ENCODE measurements around the gene TSPAN15.

The TSPAN15 gene

GRCh38 chr10:69475433-69475830 lies 24.2 kb downstream of the TSPAN15 start:
- ChIA-PET POLR2A (no interaction called here), CTCF (no interaction called here)
- TF ChIP-seq BCL11B (tag by site-specific recombination; IDR thresholded peaks at IDR 0.05; ENCODE audit: low read depth) (no peak), ZNF394 (tag by site-specific recombination; IDR thresholded peaks at IDR 0.05; ENCODE audit: borderline replicate concordance) (no peak), ZNF175 (tag by site-specific recombination; IDR thresholded peaks at IDR 0.05) (no peak), ZBTB1 (tag by site-specific recombination; IDR thresholded peaks at IDR 0.05) (no peak)
- H3K9me3 ChIP-seq (ENCODE audit: control insufficient read depth, insufficient read depth, low read depth, low read length), result no peaks in the 10 kb centered on the region
- H3K27ac ChIP-seq (ENCODE audit: extremely low read depth, low read depth, low read length), result no peak overlapping the region
- no peaks in the 10 kb centered on the region for H3K36me3 ChIP-seq (ENCODE audit: control insufficient read depth in 2 of 2, insufficient read depth in 1 of 2, low read length in 2 of 2)
- H3K4me3 ChIP-seq (ENCODE audit: low read depth, low read length), result no peak overlapping the region
- no peaks in the 10 kb centered on the region for H3K4me1 ChIP-seq (ENCODE audit: control insufficient read depth, insufficient read depth, low read length)

GRCh38 chr10:69477968-69478597 lies 26.8 kb downstream of the TSPAN15 start:
- CTCF ChIA-PET, result no interaction called here
- no peak for TF ChIP-seq ZFP41 (tag by site-specific recombination; IDR thresholded peaks at IDR 0.05; ENCODE audit: borderline replicate concordance)
- no peak for TF ChIP-seq ZNF558 (tag by site-specific recombination; IDR thresholded peaks at IDR 0.05)
- no peak for TF ChIP-seq ZNF23 (tag by site-specific recombination; IDR thresholded peaks at IDR 0.05; ENCODE audit: borderline replicate concordance)
- no peak for TF ChIP-seq ZNF561 (tag by site-specific recombination; IDR thresholded peaks at IDR 0.05; ENCODE audit: borderline replicate concordance)
- TF ChIP-seq, protein P1, sequence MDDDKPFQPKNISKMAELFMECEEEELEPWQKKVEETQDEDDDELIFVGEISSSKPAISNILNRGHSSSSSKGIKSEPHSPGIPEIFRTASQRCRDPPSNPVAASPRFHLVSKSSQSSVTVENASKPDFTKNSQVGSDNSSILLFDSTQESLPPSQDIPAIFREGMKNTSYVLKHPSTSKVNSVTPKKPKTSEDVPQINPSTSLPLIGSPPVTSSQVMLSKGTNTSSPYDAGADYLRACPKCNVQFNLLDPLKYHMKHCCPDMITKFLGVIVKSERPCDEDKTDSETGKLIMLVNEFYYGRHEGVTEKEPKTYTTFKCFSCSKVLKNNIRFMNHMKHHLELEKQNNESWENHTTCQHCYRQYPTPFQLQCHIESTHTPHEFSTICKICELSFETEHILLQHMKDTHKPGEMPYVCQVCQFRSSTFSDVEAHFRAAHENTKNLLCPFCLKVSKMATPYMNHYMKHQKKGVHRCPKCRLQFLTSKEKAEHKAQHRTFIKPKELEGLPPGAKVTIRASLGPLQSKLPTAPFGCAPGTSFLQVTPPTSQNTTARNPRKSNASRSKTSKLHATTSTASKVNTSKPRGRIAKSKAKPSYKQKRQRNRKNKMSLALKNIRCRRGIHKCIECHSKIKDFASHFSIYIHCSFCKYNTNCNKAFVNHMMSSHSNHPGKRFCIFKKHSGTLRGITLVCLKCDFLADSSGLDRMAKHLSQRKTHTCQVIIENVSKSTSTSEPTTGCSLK (tag by site-specific recombination; IDR thresholded peaks at IDR 0.05), result no peak
- TF ChIP-seq GFI1B (tag by site-specific recombination; IDR thresholded peaks at IDR 0.05), result no peak
- TF ChIP-seq ZNF473 (tag by site-specific recombination; IDR thresholded peaks at IDR 0.05), result no peak
- TF ChIP-seq, protein P2, sequence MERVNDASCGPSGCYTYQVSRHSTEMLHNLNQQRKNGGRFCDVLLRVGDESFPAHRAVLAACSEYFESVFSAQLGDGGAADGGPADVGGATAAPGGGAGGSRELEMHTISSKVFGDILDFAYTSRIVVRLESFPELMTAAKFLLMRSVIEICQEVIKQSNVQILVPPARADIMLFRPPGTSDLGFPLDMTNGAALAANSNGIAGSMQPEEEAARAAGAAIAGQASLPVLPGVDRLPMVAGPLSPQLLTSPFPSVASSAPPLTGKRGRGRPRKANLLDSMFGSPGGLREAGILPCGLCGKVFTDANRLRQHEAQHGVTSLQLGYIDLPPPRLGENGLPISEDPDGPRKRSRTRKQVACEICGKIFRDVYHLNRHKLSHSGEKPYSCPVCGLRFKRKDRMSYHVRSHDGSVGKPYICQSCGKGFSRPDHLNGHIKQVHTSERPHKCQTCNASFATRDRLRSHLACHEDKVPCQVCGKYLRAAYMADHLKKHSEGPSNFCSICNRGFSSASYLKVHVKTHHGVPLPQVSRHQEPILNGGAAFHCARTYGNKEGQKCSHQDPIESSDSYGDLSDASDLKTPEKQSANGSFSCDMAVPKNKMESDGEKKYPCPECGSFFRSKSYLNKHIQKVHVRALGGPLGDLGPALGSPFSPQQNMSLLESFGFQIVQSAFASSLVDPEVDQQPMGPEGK (tag by site-specific recombination; IDR thresholded peaks at IDR 0.05), result no peak
- TF ChIP-seq ZNF239 (tag by site-specific recombination; IDR thresholded peaks at IDR 0.05), result no peak
- no peak for TF ChIP-seq ZIC2 (tag by site-specific recombination; IDR thresholded peaks at IDR 0.05)
- no peak for TF ChIP-seq INSM2 (tag by site-specific recombination; IDR thresholded peaks at IDR 0.05)
- no peak for TF ChIP-seq ZNF114 (tag by site-specific recombination; IDR thresholded peaks at IDR 0.05)
- TF ChIP-seq MEIS1 (CRISPR knock-in tag; IDR thresholded peaks at IDR 0.05; ENCODE audit: borderline replicate concordance), result no peak
- no peak for TF ChIP-seq ZBTB20 (tag by site-specific recombination; IDR thresholded peaks at IDR 0.05)
- Histone ChIP-seq H3K36me3 (ENCODE audit: control insufficient read depth in 2 of 2, insufficient read depth in 1 of 2, low read length in 2 of 2) (no peaks in the 10 kb centered on the region), H3K4me3 (ENCODE audit: low read depth, low read length) (no peak overlapping the region), H3K9me3 (ENCODE audit: control insufficient read depth, insufficient read depth, low read depth, low read length) (no peaks in the 10 kb centered on the region), H3K27ac (ENCODE audit: extremely low read depth, low read depth, low read length) (no peak overlapping the region), H3K4me1 (ENCODE audit: control insufficient read depth, insufficient read depth, low read length) (no peaks in the 10 kb centered on the region)
- POLR2A ChIA-PET, result no interaction called here
